Measurements from ENCODE around the gene ADAMTS6.

GRCh38 chr5:65156933-65157332 is 324.8 kb downstream of the ADAMTS6 start:
- no peak for TF ChIP-seq CTCF (IDR thresholded peaks at IDR 0.05)
- TF ChIP-seq POLR2AphosphoS5 (IDR thresholded peaks at IDR 0.05), result no peak
- TF ChIP-seq POLR2A (IDR thresholded peaks at IDR 0.05), result no peak
